Esophagus muscularis mucosa (tissue), 4 donors: ENCODE results near the gene SAMD14. TPM values are rescaled to one million over a fixed set of nuclear protein-coding genes. Genes with fewer than 3 reads are reported as not detected.

Experiments used
- DNase-seq: peaks from one replicate; pipeline ENCODE4 v3.0.0-alpha.2; 2017; ENCODE audit errors: extremely low spot score
- H3K27ac ChIP-seq, 4 donors: fragments of 200-600 bp; sonication (generic); replicated peaks in 1 of 4; 1 replicate in 3 of 4; 2 replicates in 1 of 4; pipeline ENCODE4 v1.5.1; 2016 to 2019; ENCODE audit warnings: mild to moderate bottlenecking in 1 of 4
- H3K27me3 ChIP-seq, 4 donors: fragments of 200-600 bp; sonication (generic); one replicate each; pipeline versions ENCODE4 v1.5.1 to v1.6.0; 2016 to 2019
- H3K36me3 ChIP-seq, 4 donors: fragments of 200-600 bp; sonication (generic); one replicate each; pipeline ENCODE4 v1.5.1; 2016 to 2019
- H3K4me1 ChIP-seq, 4 donors: fragments of 200-600 bp; sonication (generic); one replicate each; pipeline ENCODE4 v1.5.1; 2016 to 2019
- H3K4me3 ChIP-seq, 4 donors: fragments of 200-600 bp; sonication (generic); 1 replicate in 2 of 4; 2 replicates in 2 of 4; pipeline ENCODE4 v1.5.1; 2016 to 2019; ENCODE audit warnings: mild to moderate bottlenecking in 4 of 4, moderate library complexity in 1 of 4
- H3K9me3 ChIP-seq, 4 donors: fragments of 200-600 bp; sonication (generic); 1 replicate in 3 of 4; 2 replicates in 1 of 4; pipeline ENCODE4 v1.5.1; 2016 to 2019
- EP300 ChIP-seq: sonication (generic); formaldehyde crosslinking; IDR thresholded peaks from one replicate; pipeline ENCODE4 v1.6.1; 2017; ENCODE audit warnings: antibody characterized with exemption
- POLR2A ChIP-seq: fragments of 450-650 bp; IDR thresholded peaks from one replicate; pipeline ENCODE4 v1.6.1; 2017; ENCODE audit warnings: antibody characterized with exemption, moderate library complexity, mild to moderate bottlenecking, low read depth
- POLR2AphosphoS5 ChIP-seq, 2 donors: sonication (generic); formaldehyde crosslinking; IDR thresholded peaks; one replicate each; pipeline ENCODE4 v1.6.1; 2017; ENCODE audit warnings: antibody characterized with exemption in 2 of 2
- WGBS: methylation state at CpG from one replicate; pipeline ENCODE4 v1.1.5; 2018; 5-methylcytosine and 5-hydroxymethylcytosine counted together
- intact Hi-C: fragments of 100-400 bp; cut with DNase I; formaldehyde crosslinking; loops from one replicate; pipeline ENCODE4 v1.15.1; 2023
- total RNA-seq, 4 donors: library from RNA; depleted of rRNA; stranded (reverse); fragments of >200 nt; gene quantifications; one replicate each; pipeline versions ENCODE4 v1.1.0 to v1.2.1, GENCODE V29; 2016
- TF ChIP-seq, protein P1 (sequence below), 3 experiments: fragments of 200-600 bp in 2 of 3; fragments of 450-650 bp in 1 of 3; sonication (generic) in 2 of 3; IDR thresholded peaks; one replicate each; pipeline ENCODE4 v1.5.1; 2017 to 2019; ENCODE audit warnings: antibody characterized with exemption in 3 of 3, mild to moderate bottlenecking in 2 of 3, moderate library complexity in 1 of 3

The SAMD14 gene
- total RNA-seq, 4 donors from 2014 or later = 0.98 to 1.8 (median 1.5) TPM

DNA sequence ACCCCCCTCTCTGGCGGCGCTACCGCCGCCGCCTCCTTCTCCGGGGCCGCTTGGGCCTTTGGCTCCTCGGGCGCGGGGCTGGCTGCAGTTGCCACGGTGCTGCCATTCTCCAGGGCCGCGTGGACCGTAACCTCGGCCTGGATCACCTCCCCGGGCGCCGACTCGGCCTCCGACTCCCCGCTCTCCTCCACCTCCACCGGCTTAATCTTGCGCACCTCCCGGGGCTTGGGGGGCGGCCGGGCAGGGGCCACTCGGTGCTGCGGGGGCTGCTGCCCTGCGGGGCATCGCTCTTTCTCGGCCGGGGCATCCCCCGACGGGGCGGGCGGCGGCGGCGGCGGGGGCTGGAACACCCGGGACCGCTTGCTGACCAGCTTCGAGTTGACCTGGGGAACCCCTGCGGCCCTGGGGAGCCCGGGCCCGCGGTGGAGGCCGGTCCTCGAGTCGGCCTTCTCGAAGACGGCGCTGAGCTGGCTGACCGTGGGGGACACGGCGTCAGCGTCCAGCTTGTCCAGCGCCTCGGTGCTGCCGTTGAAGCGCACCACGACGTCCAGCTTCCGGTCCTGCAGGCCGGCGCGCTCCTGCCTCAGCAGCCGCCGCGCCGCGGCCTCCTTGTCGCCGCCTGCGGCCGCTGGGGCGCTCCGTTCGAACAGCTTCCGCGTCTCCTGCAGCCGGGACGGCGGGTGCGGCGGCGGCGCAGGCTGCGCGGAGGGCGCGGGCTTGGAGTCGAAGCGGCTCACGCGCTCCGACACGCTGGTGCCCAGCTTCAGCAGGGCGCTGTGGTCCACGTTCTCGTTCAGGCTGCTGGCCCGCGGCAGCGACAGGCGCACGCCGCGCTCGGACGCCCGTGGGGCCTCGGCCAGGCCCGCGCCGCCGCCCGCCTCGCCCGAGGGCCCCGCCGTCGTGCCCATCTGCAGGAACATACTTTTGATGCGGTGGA lies 19.7 kb upstream of the SAMD14 start:
- TF ChIP-seq EP300 (no peak), POLR2A (no peak), POLR2AphosphoS5 (IDR thresholded peaks at IDR 0.05) (peak in 1 of 2 donors; percentile 10)
- TF ChIP-seq, protein P1, sequence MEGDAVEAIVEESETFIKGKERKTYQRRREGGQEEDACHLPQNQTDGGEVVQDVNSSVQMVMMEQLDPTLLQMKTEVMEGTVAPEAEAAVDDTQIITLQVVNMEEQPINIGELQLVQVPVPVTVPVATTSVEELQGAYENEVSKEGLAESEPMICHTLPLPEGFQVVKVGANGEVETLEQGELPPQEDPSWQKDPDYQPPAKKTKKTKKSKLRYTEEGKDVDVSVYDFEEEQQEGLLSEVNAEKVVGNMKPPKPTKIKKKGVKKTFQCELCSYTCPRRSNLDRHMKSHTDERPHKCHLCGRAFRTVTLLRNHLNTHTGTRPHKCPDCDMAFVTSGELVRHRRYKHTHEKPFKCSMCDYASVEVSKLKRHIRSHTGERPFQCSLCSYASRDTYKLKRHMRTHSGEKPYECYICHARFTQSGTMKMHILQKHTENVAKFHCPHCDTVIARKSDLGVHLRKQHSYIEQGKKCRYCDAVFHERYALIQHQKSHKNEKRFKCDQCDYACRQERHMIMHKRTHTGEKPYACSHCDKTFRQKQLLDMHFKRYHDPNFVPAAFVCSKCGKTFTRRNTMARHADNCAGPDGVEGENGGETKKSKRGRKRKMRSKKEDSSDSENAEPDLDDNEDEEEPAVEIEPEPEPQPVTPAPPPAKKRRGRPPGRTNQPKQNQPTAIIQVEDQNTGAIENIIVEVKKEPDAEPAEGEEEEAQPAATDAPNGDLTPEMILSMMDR (IDR thresholded peaks at IDR 0.05) = peak in 1 of 3 experiments; percentile 38
- intact Hi-C loops = loop anchor here (5.0 kb wide), 1 partner anchor 37 kb away; no protein-coding TSS in a partner anchor
- H3K27me3 ChIP-seq = no peaks in the 10 kb centered on the region
- H3K9me3 ChIP-seq = no peaks in the 10 kb centered on the region
- peak overlapping the region; percentile 76 to 91 (median 78) for H3K4me3 ChIP-seq
- H3K27ac ChIP-seq = peak overlapping the region; percentile 87 to 95 (median 94)
- H3K4me1 ChIP-seq = peaks cover 63 to 95% (median 90%) of the 10 kb centered on the region in 4 donors
- WGBS = 8% methylated on average over 2 of the region's 123 CpGs
- peaks cover 0 to 10% (median 6%) of the 10 kb centered on the region in 4 donors for H3K36me3 ChIP-seq
- no peak for DNase-seq

- Histone ChIP-seq H3K36me3 (peaks cover 3 to 16% (median 13%) of the 10 kb centered on the region in 4 donors), H3K27ac (peak overlapping the region; percentile 87 to 95 (median 94)), H3K4me1 (peaks cover 57 to 95% (median 89%) of the 10 kb centered on the region in 4 donors), H3K27me3 (no peaks in the 10 kb centered on the region), H3K4me3 (peak overlapping the region; percentile 76 to 91 (median 78)), H3K9me3 (no peaks in the 10 kb centered on the region)
- WGBS = no CpG with 5 or more reads among the region's 30 CpGs
- no peak for DNase-seq
- intact Hi-C loops = loop anchor here (5.0 kb wide), 1 partner anchor 37 kb away; no protein-coding TSS in a partner anchor
- TF ChIP-seq, protein P1 (IDR thresholded peaks at IDR 0.05) = no peak
- TF ChIP-seq POLR2A (no peak), EP300 (no peak), POLR2AphosphoS5 (IDR thresholded peaks at IDR 0.05) (no peak)
Observed at GRCh38 chr17:50149091-50149416, 19.1 kb upstream of the SAMD14 start.

GRCh38 chr17:50148226-50149090 lies 18.5 kb upstream of the SAMD14 start:
- Histone ChIP-seq H3K27me3 (no peaks in the 10 kb centered on the region), H3K4me3 (peak overlapping the region; percentile 76 to 91 (median 78)), H3K27ac (peak overlapping the region; percentile 87 to 95 (median 94)), H3K4me1 (peaks cover 51 to 94% (median 85%) of the 10 kb centered on the region in 4 donors), H3K9me3 (no peaks in the 10 kb centered on the region), H3K36me3 (peaks cover 9 to 22% (median 19%) of the 10 kb centered on the region in 4 donors)
- DNase-seq = no peak
- 0% methylated on average over 8 of the region's 25 CpGs for WGBS
- intact Hi-C loops = loop anchor here (5.0 kb wide), 1 partner anchor 36 kb away; no protein-coding TSS in a partner anchor
- TF ChIP-seq, protein P1 (IDR thresholded peaks at IDR 0.05) = peak; percentile 12 to 27 (median 22)
- TF ChIP-seq POLR2A (no peak), POLR2AphosphoS5 (IDR thresholded peaks at IDR 0.05) (no peak), EP300 (no peak)

DNA sequence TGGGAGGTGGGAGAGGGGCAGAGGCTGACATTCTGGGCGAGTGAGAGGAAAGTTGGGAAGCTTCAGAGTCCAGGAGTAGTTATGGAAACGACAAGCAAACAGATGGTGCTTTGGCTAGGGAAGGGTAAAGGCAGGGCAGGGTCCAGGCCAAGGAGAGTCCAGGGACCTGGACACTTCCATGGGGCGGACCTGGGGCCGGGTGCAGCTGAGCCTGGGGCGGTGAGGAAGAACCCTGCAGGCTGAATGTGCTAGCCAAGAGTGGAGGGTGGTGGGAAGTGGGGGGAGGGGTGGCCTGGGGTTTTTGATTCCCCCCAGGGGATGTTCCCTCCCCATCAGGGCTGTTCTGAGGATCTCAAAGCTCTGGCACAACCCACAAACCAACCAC lies 17.9 kb upstream of the SAMD14 start:
- 6% methylated on average over 5 of the region's 5 CpGs for WGBS
- no peak for DNase-seq
- Histone ChIP-seq H3K36me3 (peaks cover 15 to 28% (median 25%) of the 10 kb centered on the region in 4 donors), H3K27ac (peak overlapping the region; percentile 87 to 95 (median 94)), H3K4me3 (peak overlapping the region; percentile 76 to 91 (median 78)), H3K9me3 (no peaks in the 10 kb centered on the region), H3K4me1 (peaks cover 47 to 94% (median 82%) of the 10 kb centered on the region in 4 donors), H3K27me3 (no peaks in the 10 kb centered on the region)
- intact Hi-C loops = loop anchor here (5.0 kb wide), 1 partner anchor 36 kb away; no protein-coding TSS in a partner anchor
- TF ChIP-seq EP300 (no peak), POLR2A (no peak), POLR2AphosphoS5 (IDR thresholded peaks at IDR 0.05) (no peak)
- TF ChIP-seq, protein P1 (IDR thresholded peaks at IDR 0.05) = no peak
